B cell (primary cell): ENCODE data around the gene LHPP.

ENCODE experiments used
- CTCF ChIP-seq: fragments of 200-600 bp; IDR thresholded peaks from one replicate; pipeline ENCODE4 v1.8.0; 2022; ENCODE audit warnings: antibody characterized with exemption, mild to moderate bottlenecking
- EZH2 ChIP-seq: IDR thresholded peaks from 2 replicates; pipeline ENCODE4 v1.6.1; 2012; ENCODE audit warnings: borderline replicate concordance, low read depth, mild to moderate bottlenecking, moderate library complexity, low read length; ENCODE audit not compliant: insufficient read depth, poor library complexity, severe bottlenecking

GRCh38 chr10:124545351-124546054 lies 83.9 kb downstream of the LHPP start:
- TF ChIP-seq CTCF (no peak), EZH2 (no peak)
